NT2/D1 (cell line): ENCODE results near the gene MEGF8.

Source experiments
- SUZ12 ChIP-seq: IDR thresholded peaks from 2 replicates; pipeline ENCODE4 v1.6.1; 2011; ENCODE audit not compliant: insufficient read length, insufficient read depth; ENCODE audit errors: extremely low read depth
- YY1 ChIP-seq: IDR thresholded peaks from 2 replicates; pipeline ENCODE4 v1.6.1; 2011; ENCODE audit not compliant: insufficient read length, insufficient read depth
- ZNF274 ChIP-seq: IDR thresholded peaks from 2 replicates; pipeline ENCODE4 v1.6.1; 2011; ENCODE audit warnings: mild to moderate bottlenecking, low read depth, low read length

- TF ChIP-seq ZNF274 (no peak), YY1 (no peak), SUZ12 (no peak)
Observed at GRCh38 chr19:42290136-42290522, 35.3 kb upstream of the MEGF8 start.
